OCI-LY3 (cell line): ENCODE results near the gene ABTB2.

Source experiments
- H2AFZ ChIP-seq: fragments of 200-600, 300-600 bp; shearing (Covaris generic); 2 replicates; pipeline ENCODE4 v1.6.0; 2014; ENCODE audit warnings: antibody characterized with exemption, low read depth, low read length
- H3K27ac ChIP-seq: fragments of 200-600, 300-600 bp; sonication (generic); 2 replicates; pipeline ENCODE4 v1.5.1; 2014; ENCODE audit warnings: mild to moderate bottlenecking, low read length, moderate library complexity, mixed read lengths
- H3K27me3 ChIP-seq: fragments of 200-600, 300-600 bp; sonication (generic); 2 replicates; pipeline ENCODE4 v1.6.1; 2014; ENCODE audit warnings: low read depth, low read length, mixed read lengths
- H3K36me3 ChIP-seq: fragments of 200-600, 300-600 bp; sonication (generic); replicated peaks from 2 replicates; pipeline ENCODE3; 2014; ENCODE audit warnings: low read depth, low read length, mixed read lengths
- H3K4me1 ChIP-seq: fragments of 300-600, 200-600 bp; sonication (generic); 2 replicates; pipeline ENCODE4 v1.6.1; 2014; ENCODE audit warnings: low read length, mixed read lengths
- H3K4me2 ChIP-seq: fragments of 200-600, 300-600 bp; sonication (generic); 2 replicates; pipeline ENCODE4 v1.6.1; 2014; ENCODE audit warnings: low read length, mixed read lengths
- H3K4me3 ChIP-seq: fragments of 300-600, 200-600 bp; sonication (generic); 2 replicates; pipeline ENCODE4 v1.5.1; 2014; ENCODE audit warnings: antibody characterized with exemption, mild to moderate bottlenecking, low read length, moderate library complexity
- H3K79me2 ChIP-seq: fragments of 300-600, 200-600 bp; shearing (Covaris generic); 2 replicates; pipeline ENCODE4 v1.6.1; 2014; ENCODE audit warnings: mild to moderate bottlenecking, low read length, mixed read lengths
- H3K9ac ChIP-seq: fragments of 300-600, 200-600 bp; shearing (Covaris generic); 2 replicates; pipeline ENCODE4 v1.6.0; 2014; ENCODE audit warnings: mild to moderate bottlenecking, low read length, moderate library complexity
- H3K9me3 ChIP-seq: fragments of 200-600, 300-600 bp; shearing (Covaris generic); 2 replicates; pipeline ENCODE4 v1.6.1; 2014; ENCODE audit warnings: low read length, mixed read lengths; ENCODE audit not compliant: insufficient read depth
- H4K20me1 ChIP-seq: fragments of 200-600, 300-600 bp; sonication (generic); 2 replicates; pipeline ENCODE4 v1.6.1; 2016; ENCODE audit warnings: low read length, mixed read lengths; ENCODE audit not compliant: insufficient read depth
- EZH2phosphoT487 ChIP-seq: fragments of 200-600 bp; shearing (Covaris generic); IDR thresholded peaks from 2 replicates; pipeline ENCODE4 v1.6.1; 2018; ENCODE audit warnings: antibody characterized with exemption, mixed run types, low read depth
- TF ChIP-seq, protein P1 (sequence below): fragments of 200-600, 300-600 bp; sonication (generic); IDR thresholded peaks from 2 replicates; pipeline ENCODE4 v1.5.1; 2014; ENCODE audit warnings: antibody characterized with exemption, low read length, low read depth

Gene ABTB2

DNA sequence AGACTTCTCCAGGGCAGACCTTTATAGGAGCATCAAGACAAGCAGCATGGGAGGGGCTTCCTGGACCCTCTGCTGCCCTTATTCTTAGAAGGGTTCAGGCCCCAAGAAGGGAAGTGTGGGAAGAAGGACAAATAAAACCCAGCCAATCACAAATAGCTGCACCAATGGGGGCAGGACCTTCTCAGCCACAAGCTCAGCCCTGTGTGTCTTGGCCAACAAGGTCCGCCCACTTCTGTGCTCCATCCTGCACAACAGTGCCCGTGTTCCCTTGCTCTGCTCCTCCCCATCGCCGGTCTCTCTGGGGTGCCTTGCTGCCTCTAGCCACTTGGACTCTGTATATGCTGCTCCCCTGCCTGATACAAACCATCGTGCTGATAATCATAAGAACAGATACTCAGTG lies 166.2 kb downstream of the ABTB2 start:
- H3K4me2 ChIP-seq = no peak overlapping the region
- no peaks in the 10 kb centered on the region for H3K36me3 ChIP-seq
- no peaks in the 10 kb centered on the region for H3K9me3 ChIP-seq
- no peaks in the 10 kb centered on the region for H3K79me2 ChIP-seq
- H3K9ac ChIP-seq = no peak overlapping the region
- TF ChIP-seq EZH2phosphoT487 = no peak
- TF ChIP-seq, protein P1, sequence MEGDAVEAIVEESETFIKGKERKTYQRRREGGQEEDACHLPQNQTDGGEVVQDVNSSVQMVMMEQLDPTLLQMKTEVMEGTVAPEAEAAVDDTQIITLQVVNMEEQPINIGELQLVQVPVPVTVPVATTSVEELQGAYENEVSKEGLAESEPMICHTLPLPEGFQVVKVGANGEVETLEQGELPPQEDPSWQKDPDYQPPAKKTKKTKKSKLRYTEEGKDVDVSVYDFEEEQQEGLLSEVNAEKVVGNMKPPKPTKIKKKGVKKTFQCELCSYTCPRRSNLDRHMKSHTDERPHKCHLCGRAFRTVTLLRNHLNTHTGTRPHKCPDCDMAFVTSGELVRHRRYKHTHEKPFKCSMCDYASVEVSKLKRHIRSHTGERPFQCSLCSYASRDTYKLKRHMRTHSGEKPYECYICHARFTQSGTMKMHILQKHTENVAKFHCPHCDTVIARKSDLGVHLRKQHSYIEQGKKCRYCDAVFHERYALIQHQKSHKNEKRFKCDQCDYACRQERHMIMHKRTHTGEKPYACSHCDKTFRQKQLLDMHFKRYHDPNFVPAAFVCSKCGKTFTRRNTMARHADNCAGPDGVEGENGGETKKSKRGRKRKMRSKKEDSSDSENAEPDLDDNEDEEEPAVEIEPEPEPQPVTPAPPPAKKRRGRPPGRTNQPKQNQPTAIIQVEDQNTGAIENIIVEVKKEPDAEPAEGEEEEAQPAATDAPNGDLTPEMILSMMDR = no peak
- H3K4me3 ChIP-seq = no peak overlapping the region
- peaks cover 10% of the 10 kb centered on the region for H3K4me1 ChIP-seq
- no peak overlapping the region for H3K27ac ChIP-seq
- H3K27me3 ChIP-seq = no peaks in the 10 kb centered on the region
- no peak overlapping the region for H2AFZ ChIP-seq
- H4K20me1 ChIP-seq = no peaks in the 10 kb centered on the region

DNA sequence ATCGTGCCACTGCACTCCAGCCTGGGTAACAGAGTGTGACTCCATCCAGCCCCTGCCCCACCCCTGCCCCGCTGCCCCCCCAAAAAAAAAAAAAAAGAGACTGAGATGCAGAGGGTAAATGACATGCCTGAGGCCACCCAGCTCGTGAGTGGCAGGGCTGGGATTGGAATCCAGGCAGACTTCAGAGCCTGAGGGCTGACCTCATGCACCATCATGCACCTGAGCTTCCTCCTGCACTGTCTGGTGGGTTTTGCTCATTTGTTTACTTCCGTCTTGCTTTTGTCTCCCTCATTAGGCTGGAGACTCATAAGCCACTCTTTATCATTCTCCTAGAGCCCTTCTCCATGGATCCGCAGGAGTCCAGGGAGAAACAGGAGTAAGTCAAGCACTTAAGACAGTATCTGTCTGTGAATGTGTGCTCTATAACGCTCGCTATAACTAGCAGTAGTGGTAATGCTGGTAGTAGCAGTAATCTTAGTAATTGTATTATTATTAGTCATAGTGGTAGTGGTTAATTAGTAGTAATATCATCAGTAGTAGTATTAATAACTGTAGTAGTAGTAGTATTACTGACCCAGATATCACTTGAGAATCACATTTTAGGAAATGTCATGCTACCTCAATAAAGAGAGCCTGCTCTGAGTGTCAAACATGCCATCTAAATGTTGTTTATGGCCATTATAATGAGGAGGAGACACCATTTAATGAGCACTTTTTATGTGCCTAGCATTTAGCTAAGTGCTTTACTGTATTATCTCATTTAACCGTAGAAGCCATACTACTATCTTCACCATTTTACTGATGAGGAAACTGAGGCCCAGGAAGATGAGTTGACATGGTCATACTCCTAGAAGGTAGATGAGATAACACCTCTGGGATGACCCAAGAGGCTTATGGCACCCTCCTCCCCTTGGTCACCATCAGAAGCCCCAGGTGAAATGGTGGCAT lies 167.3 kb downstream of the ABTB2 start:
- Histone ChIP-seq H3K27me3 (no peaks in the 10 kb centered on the region), H3K4me3 (no peak overlapping the region), H3K9me3 (no peaks in the 10 kb centered on the region), H3K9ac (no peak overlapping the region), H3K27ac (no peak overlapping the region), H2AFZ (no peak overlapping the region), H3K36me3 (no peaks in the 10 kb centered on the region), H4K20me1 (no peaks in the 10 kb centered on the region), H3K4me1 (peaks cover 14% of the 10 kb centered on the region), H3K79me2 (no peaks in the 10 kb centered on the region), H3K4me2 (peak overlapping the region; percentile 13; the same call in 1 of the 2 replicates)
- TF ChIP-seq, protein P1 = no peak
- no peak for TF ChIP-seq EZH2phosphoT487

DNA sequence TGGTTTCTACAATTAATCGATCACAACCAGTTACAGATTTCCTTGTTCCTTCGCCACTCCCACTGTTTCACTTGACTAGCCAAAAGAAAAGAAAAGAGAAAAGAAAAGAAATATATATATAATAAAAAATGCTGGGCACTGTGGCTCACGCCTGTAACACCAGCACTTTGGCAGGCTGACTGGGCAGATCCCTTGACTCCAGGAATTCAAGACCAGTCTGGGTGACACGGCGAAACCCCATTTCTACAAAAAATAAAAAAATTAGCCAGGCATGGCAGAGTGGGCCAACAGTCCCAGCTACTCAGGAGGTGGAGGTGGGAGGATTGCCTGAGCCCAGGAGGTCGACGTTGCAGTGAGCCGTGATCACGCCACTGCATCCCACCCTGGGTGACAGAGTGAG lies 168.6 kb downstream of the ABTB2 start:
- Histone ChIP-seq H4K20me1 (no peaks in the 10 kb centered on the region), H3K9ac (no peak overlapping the region), H3K9me3 (no peaks in the 10 kb centered on the region), H3K36me3 (no peaks in the 10 kb centered on the region), H2AFZ (no peak overlapping the region), H3K79me2 (no peaks in the 10 kb centered on the region), H3K4me3 (no peak overlapping the region), H3K4me1 (peaks cover 20% of the 10 kb centered on the region), H3K27me3 (no peaks in the 10 kb centered on the region), H3K4me2 (no peak overlapping the region), H3K27ac (no peak overlapping the region)
- no peak for TF ChIP-seq EZH2phosphoT487
- TF ChIP-seq, protein P1 = no peak

DNA sequence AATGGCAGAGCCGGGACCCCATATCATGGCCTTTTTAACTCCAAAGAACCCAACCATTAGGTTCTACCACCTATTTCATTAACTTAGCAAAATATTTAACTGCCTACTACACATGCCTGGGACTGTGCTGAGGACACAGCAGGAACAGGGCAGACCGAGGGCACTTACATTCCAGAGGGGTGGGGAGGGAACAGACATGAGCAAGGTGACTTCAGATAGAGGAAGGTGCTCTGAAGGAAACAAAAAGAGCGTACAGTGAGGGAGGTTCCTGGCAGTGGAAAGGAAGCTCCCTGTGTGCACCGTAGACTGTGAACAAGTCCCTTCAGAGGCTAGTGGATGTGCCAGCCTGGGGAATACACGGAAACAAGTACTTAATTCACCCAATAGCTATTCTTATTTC lies 169.6 kb downstream of the ABTB2 start:
- H4K20me1 ChIP-seq = no peaks in the 10 kb centered on the region

More for the DNA sequence above, 169.6 kb downstream of the ABTB2 start:
- Histone ChIP-seq H3K79me2 (no peaks in the 10 kb centered on the region), H3K4me2 (no peak overlapping the region), H3K27ac (no peak overlapping the region), H3K27me3 (no peaks in the 10 kb centered on the region), H3K4me1 (peaks cover 23% of the 10 kb centered on the region), H3K4me3 (no peak overlapping the region), H3K9ac (no peak overlapping the region), H2AFZ (no peak overlapping the region), H3K36me3 (peaks cover 4% of the 10 kb centered on the region), H3K9me3 (no peaks in the 10 kb centered on the region)
- TF ChIP-seq, protein P1 = no peak
- no peak for TF ChIP-seq EZH2phosphoT487
